ENCODE data around the gene MYPOP. TPM values are rescaled to one million over a fixed set of nuclear protein-coding genes. Genes with fewer than 3 reads are reported as not detected.

The MYPOP gene
- total and polyA plus RNA-seq, 9 donors, result 3.0 to 9.1 (median 5.0) TPM

DNA sequence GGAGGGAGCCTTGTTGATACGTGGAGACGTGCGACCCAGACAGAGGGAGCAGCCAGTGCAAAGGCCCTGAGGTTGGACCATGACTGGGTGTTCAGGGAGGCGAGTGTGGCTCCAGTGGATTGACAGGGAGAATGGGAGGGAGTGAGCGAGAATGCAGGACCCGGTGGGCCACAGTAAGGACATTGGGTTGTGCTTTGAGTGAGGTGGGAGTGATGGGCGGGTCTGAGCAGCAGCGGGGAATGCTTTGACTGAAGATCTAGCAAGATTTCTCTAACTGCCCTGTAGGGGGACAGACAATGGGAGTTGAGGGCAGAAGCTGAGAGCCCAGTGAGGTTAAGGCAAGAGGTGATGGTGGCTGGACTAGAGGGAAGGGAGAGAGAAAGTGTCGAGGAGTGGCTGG, 19.9 kb upstream of the MYPOP start:
- H3K27me3 ChIP-seq, result no peaks in the 10 kb centered on the region
- TF ChIP-seq CTCF (IDR thresholded peaks at IDR 0.05), result no peak
- no peak for TF ChIP-seq EP300 (IDR thresholded peaks at IDR 0.05)
- no peak for TF ChIP-seq POLR2A (IDR thresholded peaks at IDR 0.05)
- H3K4me3 ChIP-seq, result no peak overlapping the region
- H3K9me3 ChIP-seq, result no peaks in the 10 kb centered on the region
- no peak for DNase-seq
- intact Hi-C loops (cut with DNase I), result no loop called here
- 49 to 56% (median 55%) methylated on average over 9 of the region's 9 CpGs for WGBS, 3 donors
- no peaks in the 10 kb centered on the region for H3K36me3 ChIP-seq
- H3K4me1 ChIP-seq (ENCODE audit: insufficient read depth), result no peaks in the 10 kb centered on the region
- H3K27ac ChIP-seq, result no peak overlapping the region

GRCh38 chr19:45920458-45920857, 18.0 kb upstream of the MYPOP start:
- TF ChIP-seq POLR2A (IDR thresholded peaks at IDR 0.05) (no peak), EP300 (IDR thresholded peaks at IDR 0.05) (no peak), CTCF (IDR thresholded peaks at IDR 0.05) (no peak)
- H3K4me1 ChIP-seq (ENCODE audit: insufficient read depth), result no peaks in the 10 kb centered on the region
- H3K27me3 ChIP-seq, result no peaks in the 10 kb centered on the region
- intact Hi-C loops (cut with DNase I), result no loop called here
- no peaks in the 10 kb centered on the region for H3K9me3 ChIP-seq
- no peak overlapping the region for H3K27ac ChIP-seq
- WGBS, 3 donors, result 69 to 74% (median 71%) methylated on average over 8 of the region's 8 CpGs
- no peaks in the 10 kb centered on the region for H3K36me3 ChIP-seq
- no peak overlapping the region for H3K4me3 ChIP-seq
- no peak for DNase-seq

GRCh38 chr19:45919678-45920077, 17.3 kb upstream of the MYPOP start:
- Histone ChIP-seq H3K27me3 (no peaks in the 10 kb centered on the region), H3K36me3 (no peaks in the 10 kb centered on the region), H3K27ac (no peak overlapping the region), H3K9me3 (no peaks in the 10 kb centered on the region), H3K4me1 (ENCODE audit: insufficient read depth) (no peaks in the 10 kb centered on the region), H3K4me3 (no peak overlapping the region)
- DNase-seq, result no peak
- intact Hi-C loops (cut with DNase I), result loop anchor here in 1 of 4 donors (10.0 kb wide), 1 partner anchor 85 kb away; no protein-coding TSS in a partner anchor
- no peak for TF ChIP-seq CTCF (IDR thresholded peaks at IDR 0.05)
- no peak for TF ChIP-seq POLR2A (IDR thresholded peaks at IDR 0.05)
- no peak for TF ChIP-seq EP300 (IDR thresholded peaks at IDR 0.05)
- 51 to 69% (median 57%) methylated on average over 7 of the region's 7 CpGs for WGBS, 3 donors

GRCh38 chr19:45918721-45919120, 16.3 kb upstream of the MYPOP start:
- no peak for DNase-seq
- TF ChIP-seq POLR2A (IDR thresholded peaks at IDR 0.05) (no peak), EP300 (IDR thresholded peaks at IDR 0.05) (no peak), CTCF (IDR thresholded peaks at IDR 0.05) (no peak)
- H3K36me3 ChIP-seq, result no peaks in the 10 kb centered on the region
- H3K27me3 ChIP-seq, result no peaks in the 10 kb centered on the region
- no peaks in the 10 kb centered on the region for H3K4me1 ChIP-seq (ENCODE audit: insufficient read depth)
- 53 to 63% (median 61%) methylated on average over 4 of the region's 4 CpGs for WGBS, 3 donors
- no peaks in the 10 kb centered on the region for H3K9me3 ChIP-seq
- no peak overlapping the region for H3K4me3 ChIP-seq
- intact Hi-C loops (cut with DNase I), result loop anchor here in 1 of 4 donors (10.0 kb wide), 1 partner anchor 86 kb away; no protein-coding TSS in a partner anchor
- H3K27ac ChIP-seq, result no peak overlapping the region

Data from ovary (tissue), 9 donors.